HG03135 (cell line): ENCODE results near the gene MBIP.
A peak's percentile ranks its signal among the peaks of the same experiment; 100 is the strongest.
"Not testable (repeated sequence)": the region's sequence is repeated elsewhere in the genome, so short reads cannot be mapped to it uniquely, and the experiment has no call there.

ENCODE experiments used
- ATAC-seq: cut with Tn5 transposase; IDR thresholded peaks from one replicate; pipeline ENCODE4 v1.9.1; 2021; ENCODE audit warnings: mild to moderate bottlenecking, moderate library complexity; ENCODE audit not compliant: unreplicated experiment

Gene MBIP, protein sequence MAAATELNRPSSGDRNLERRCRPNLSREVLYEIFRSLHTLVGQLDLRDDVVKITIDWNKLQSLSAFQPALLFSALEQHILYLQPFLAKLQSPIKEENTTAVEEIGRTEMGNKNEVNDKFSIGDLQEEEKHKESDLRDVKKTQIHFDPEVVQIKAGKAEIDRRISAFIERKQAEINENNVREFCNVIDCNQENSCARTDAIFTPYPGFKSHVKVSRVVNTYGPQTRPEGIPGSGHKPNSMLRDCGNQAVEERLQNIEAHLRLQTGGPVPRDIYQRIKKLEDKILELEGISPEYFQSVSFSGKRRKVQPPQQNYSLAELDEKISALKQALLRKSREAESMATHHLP

DNA sequence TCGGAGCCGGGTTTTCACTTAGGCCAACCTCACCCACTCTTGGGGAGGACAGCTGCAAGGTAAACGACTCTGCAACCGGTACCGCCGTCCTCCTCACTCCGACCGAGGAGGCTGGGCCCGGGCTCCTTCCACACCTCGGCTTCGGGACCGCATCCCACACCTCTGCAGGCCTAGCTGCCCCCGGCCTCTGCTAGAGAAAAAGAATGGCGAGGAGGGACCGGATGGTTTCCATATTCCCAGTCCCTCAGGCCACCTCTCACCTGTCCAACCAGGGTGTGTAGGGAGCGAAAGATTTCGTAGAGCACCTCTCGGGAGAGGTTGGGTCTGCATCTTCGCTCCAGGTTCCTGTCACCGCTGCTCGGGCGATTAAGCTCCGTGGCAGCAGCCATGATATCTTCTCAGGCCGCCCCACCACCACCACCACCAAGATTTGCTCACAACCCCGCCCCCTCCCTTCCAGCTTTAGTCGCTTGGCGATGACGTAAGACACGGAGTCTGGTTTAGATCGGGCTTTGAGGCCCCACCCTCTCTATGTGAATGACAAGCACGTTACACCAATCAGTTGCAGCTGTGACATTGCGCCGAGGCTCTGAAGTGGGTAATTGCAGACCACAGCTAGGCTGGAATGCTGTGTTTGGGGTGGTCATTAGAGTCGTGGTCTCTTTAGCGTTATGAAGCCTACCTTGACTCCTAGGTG lies at the start of gene MBIP:
TSS of gene MBIP (minus strand) at position 438 of the 697 bp plus-strand sequence. CDS start at position 389, 49 bp downstream.
- peak; percentile 99 for ATAC-seq

DNA sequence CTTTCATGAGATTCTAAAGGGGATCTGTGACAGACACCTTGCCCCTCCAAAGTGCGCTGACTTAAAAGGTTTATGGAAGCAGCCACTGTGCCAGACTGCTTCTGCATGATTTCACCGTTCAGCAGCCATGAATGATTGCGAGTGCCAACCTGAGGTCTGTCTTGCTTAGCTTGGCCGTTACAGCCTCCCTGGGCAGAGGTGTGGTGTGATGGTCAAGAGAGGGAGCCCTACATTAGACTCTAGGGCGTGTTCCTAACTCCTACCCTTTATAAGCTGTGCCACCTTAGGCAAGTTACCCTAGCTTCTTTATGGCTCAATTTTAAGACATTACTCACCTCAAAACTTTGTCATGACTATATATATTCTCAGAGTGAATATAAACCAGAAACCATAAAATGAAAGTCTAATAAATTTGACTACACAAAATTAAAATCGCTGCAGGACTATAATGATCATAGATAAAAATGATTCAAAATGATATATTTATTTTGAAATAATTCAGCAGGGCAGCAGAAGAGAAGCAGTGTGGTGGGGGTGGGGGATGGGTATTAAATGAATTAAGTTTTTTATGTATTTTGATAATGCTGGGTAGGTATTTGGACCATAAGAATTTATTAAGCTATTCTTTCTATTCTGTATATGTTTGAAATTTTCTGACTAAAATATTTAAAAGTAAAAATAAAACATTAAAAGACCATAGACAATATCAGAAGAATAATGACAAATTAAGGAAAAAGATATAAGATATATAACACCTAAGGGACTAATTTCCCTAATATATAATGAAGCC lies 47.7 kb upstream of the MBIP start:
- no peak for ATAC-seq

DNA sequence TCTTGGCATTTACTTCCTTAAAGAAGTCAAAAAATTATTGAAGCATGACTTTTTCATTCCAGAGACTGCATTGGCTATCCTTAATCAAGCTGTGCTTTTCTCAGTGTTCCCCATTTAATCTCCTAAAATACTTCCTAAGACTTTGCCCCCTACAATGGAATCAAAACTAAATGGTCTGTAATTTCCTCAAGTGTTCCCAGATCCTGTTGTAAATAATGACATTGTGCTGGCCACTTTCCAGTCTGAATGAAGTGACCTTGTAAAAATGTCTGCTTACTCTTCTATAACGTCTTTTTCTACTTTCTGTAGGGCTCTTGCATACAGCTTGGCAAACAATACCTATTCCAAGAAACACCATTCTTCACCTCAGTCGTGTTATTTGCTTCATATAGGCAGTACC lies 45.3 kb upstream of the MBIP start:
- ATAC-seq: no peak

DNA sequence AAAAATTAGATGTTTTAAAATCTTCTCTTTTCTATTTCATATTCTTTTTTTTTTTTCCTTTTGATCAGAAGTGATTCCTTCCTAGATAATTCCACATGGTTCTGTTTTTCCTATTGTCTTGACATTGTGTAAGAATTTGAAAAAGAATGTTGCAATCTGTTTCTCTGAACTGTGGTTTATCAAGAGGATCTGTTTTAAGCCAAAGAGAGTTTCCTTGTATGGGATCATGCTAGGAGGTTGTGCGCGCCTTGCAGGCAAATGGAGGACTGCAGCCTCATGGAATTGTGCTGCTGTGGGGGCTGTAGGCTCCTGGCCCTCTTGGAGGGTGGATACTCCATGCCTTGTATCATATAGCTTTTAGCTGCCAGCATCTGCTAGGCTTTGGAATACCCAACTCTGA lies 43.3 kb upstream of the MBIP start:
- no peak for ATAC-seq

DNA sequence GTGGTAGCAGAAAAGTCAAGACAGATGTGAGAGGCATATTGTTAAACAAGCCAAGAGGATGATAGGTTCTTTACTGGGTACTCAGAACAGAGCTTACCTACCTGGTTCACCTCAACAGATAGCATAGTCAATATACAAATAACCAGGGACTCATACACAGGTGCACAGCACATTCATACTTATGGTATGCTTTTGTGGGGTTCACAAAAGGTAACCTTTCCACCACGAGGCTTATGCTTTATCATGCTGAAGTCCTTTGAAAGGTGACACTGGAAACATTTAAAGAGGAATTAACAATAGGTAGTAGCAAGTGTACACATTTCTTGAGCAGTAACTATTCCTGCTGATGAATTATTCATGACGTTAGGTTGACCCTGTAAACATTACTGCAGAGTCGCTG lies 42.2 kb upstream of the MBIP start:
- no peak for ATAC-seq

DNA sequence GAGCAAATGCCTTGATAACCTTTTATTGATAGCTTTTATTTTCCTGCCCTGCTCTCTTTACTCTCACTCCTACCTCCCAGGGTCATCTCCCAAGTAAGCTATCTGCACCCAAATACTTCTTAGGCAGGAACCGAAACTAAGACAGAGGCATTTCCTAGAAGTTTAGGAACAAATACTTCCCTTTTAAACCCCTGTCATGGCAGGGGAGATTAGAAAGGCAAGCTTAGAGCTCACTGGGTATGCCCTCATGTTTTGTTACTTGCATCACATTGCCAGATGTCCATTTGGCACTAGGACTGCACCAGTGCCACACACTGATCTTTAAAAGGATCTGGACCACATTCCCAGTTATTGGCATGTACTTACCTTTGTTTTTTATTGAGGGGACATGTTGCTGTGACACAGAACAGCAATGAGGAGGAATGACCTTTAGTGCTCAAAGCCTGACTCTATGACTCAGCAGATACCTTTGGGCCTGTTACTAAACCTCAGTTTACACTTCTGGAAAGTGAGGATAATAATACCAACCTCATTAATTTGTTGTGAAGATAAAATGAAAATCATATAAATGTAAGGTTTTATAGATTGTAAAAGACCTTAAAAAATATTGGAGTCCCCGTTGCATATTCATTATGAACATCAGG lies 40.9 kb upstream of the MBIP start:
- ATAC-seq: no peak

DNA sequence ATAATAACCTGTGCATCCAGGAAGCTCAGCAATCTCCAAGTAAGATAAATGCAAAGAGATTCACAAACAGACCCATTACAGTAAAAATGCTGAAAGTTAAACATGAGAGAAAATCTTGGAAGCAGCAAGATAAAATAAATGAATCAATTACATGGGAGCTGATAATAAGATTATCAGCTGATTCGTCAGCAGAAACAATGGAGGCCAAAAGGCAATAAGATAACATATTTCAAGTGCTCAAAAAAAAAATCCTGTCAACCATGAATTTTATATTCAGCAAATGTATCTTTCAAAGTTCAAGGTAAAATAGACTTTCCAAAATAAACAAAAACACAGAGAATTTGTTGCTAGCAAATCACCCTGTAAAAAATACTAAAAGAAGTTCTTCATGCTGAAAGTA lies 36.4 kb upstream of the MBIP start:
- ATAC-seq: no peak

DNA sequence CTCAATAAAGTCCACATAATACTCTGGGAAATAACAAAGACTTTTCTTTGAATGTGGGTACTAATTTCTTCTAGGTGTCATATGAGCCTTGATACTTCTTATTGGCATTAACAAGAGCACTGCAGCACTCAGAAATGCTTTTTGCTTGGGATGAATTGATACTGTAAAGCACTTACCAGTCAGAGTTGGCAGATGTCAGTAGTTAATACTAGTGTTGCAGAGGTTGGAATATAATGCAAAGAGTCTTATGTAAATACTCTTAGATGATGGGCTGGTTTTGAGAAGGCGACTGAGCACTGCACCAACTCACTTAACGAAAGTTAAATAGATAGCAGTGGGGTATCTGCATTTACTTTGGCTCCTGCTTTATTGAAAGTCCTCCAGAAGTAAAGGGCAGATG lies 25.6 kb upstream of the MBIP start:
- no peak for ATAC-seq

DNA sequence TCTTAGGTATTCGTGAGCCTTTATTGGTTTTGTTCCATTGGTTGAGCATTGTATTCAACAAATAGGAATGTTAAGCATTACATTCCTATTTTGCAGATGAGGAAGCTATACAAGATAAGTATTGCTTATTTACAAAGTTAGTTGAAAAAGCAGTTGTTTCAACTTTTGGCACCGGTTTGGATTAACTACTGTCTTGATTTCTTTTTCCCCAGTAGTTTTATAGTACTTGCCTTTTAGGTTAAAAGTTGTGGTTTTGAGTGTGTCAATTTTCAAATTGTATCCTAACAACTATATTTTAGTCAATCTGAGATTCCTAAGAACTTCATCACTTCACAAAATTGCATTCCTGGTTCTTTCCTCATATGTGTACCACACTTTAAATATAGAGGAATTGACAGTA lies 23.8 kb upstream of the MBIP start:
- no peak for ATAC-seq

DNA sequence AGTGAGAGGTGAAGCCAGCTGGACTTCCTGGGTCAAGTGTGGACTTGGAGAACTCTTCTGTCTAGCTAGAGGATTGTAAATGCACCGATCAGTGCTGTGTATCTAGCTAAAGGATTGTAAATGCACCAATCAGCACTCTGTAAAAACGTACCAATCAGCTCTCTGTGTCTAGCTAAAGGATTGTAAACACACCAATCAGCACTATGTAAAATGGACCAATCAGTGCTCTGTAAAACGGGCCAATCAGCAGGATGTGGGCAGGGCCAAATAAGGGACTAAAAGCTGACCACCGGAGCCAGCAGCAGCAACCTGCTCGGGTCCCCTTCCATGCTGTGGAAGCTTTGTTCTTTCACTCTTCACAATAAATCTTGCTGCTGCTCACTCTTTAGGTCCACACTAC lies 21.4 kb upstream of the MBIP start:
- ATAC-seq: not testable (repeated sequence)

DNA sequence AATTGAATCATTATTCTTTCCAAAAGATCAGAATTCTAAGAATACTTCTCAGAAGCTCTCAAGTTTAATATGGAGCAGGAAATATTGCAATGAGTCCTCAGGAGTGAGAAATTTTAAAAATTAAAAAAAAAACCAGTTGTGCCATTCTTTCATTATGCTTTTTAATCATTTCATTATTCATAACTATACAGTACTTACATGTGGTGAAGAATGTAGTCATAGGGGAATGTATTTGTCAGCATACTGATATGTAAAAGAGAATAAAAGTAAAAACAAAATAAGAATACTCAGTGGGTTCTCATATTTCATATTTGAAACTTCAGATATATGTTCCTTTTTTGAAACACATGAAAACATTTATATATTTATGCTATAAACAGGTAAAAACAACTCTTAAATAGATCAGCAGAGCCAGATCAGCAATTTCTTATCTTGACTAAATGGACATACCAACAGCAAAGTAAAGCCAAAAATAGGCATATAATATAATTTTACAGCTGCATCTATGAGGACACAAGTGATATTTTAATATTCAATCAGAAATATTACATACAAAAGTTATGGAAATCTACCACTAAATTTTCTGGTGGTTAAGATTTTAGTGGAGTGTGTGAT lies 19.9 kb upstream of the MBIP start:
- no peak for ATAC-seq

DNA sequence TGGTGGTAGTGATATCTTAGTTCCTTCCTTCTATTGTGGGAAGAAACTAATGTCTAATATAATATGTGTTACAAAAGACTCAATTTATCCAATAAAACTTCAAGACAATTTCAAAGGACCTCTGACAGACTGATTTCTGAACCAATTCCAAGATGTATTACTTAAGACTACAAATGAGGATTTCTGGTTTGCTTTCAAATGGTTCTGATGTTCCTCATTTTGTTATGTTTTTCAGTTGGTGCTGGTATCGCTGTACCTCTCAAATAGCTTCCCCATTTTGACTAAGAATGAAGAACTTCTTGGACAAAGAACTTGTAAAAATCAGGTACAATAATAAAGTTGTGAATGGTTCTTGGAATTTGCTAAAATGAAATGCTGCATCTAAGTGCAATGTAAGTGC lies 19.4 kb upstream of the MBIP start:
- no peak for ATAC-seq

DNA sequence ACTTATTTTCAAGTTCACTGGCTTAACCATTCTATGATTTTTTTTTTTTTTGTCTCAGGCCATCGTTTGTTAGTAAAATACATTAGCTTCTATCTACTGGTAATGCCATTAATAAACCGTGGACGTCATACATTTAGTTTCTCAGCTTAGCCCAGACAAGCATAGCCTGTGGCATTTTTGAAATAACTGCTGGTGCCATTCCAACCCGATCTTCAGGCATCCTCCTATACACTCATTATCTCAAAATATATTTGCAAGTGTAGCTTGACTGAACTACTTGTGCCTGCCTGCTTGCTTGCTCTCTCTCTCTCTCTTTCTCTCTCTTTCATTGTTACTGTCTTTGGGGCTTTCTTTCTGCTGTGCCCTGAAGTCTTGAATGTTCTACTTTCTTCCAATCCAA lies 12.7 kb upstream of the MBIP start:
- ATAC-seq: no peak

DNA sequence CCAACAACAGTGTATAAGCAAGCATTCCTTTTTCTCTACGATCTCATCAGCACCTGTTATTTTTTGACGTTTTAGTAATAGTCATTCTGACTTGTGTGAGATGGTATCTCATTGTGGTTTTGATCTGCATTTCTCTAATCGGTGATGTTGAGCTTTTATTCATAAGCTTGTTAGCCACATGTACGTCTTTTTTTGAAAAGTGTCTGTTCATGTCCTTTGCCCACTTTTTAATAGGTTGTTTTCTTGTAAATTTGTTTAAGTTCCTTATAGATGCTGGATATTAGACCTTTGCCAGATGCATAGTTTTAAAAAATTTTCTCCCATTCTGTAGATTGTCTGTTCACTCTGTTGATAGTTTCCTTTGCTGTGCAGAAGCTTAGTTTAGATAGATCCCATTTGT lies 7.1 kb upstream of the MBIP start:
- not testable (repeated sequence) for ATAC-seq

DNA sequence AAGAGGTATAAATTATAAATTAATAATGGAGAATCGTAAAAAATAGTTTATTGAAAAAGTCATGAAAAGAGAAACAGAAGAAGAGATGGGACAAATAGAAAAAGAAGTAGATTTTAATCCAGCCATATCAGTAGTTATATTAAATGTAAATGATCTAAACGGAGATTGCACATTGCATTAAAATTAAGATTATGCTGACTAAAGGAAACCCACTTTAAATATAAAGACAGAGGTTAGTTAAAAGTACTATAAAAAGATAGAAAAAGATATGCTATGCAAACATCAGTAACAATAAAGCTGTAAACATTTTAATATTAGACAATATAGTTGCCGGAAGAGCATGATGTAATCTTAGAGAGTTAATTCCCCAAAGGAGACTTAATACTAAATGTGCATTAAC lies 5.4 kb upstream of the MBIP start:
- ATAC-seq: no peak

DNA sequence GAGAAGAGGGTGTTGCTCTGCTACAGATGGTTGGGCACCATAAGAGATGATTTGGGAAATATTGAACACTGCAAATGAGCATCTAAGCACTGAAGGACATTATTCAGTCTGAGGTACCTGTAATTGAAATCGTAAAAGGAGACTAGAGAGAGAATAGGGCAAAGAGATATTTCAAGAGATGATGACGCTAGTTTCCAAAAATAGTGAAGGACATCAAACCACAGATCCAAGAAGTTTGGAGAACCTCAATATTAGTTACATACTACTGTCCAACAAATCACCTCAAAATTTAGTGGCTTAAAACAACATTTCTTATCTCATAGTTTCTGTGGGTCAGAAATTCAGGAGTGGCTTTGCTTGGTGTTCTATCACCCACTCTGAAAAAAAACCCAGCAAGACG lies 4.5 kb upstream of the MBIP start:
- ATAC-seq: no peak

DNA sequence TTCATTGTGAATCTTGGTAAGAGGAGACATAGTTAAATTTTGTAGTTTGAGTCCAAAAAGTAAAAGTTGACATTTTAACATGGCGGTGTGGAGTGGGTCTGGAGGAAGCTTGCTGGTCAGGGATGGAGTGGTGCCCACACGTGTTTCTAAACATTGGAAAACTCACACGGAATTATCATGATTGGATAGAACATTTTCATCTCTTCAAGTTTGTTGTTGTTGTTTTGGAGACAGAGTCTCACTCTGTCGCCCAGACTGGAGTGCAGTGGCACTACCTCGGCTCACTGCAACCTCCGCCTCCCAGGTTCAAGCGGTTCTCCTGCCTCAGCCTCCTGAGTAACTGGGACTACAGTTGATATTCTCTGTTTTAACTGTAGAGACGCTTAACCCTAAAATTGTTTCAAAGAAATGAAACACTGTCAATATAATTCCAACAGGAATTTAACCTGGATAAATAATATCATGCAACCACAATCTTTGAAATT lies 502 bp upstream of the MBIP start:
- ATAC-seq: peak; percentile 14

DNA sequence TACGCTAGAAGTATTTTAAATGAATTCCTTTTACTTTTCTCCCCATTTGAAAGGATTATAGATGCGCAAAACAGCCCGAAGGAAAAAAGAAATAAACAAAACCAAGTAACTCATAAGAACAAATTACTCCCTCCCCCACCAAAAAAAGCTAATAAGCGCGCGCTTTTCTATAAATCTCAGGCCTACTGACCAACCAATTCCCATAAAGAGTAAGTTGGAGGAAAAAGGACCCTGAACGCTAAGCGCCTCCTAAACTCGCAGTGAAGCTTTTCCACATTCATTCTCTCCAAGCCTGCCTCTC lies 588 bp downstream of the MBIP start:
- ATAC-seq: no peak

DNA sequence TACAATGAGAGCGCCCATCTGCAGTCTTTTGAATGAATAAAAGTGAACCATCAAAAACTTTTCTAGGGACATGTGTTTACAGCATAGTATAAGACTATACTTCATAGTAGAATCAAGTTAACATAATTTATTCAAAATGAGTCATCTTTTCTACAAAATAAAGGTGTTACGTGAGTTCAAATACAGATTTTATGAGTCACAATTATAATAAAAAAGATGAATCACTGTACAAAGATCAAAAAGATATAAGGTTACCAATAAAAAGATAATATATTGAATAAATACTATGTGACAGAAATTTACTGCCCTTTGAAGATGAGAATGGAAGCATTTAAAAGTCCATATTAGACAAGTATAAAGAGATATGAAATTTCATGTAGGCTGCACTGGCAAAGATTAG lies 2.8 kb downstream of the MBIP start:
- no peak for ATAC-seq

DNA sequence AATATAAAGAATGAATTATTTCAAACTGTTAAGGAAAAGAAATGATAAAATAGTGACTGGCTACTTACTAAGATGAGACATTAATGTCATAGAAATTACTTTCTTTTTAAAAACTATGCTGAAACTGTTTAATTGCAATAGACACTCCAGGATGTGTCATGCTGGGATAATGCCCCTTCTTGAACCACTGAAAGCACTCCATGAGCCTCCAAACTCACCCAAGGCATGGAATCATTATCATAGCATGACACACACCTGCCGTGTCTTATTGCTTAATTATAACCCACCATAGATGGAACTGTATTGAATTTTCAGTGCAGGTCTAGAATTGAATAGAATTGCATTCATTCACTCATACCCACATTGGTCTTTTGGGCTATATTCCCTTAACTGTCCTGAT lies 4.3 kb downstream of the MBIP start:
- no peak for ATAC-seq
